Testis (tissue), 3 donors: ENCODE measurements around the gene NUDT3. TPM values are rescaled to one million over a fixed set of nuclear protein-coding genes. Genes with fewer than 3 reads are reported as not detected.

Experiments
- DNase-seq: peaks from one replicate; pipeline ENCODE4 v3.0.0-alpha.2; 2019
- H3K27ac ChIP-seq, 2 donors: fragments of 200-600 bp; sonication (generic); one replicate each; pipeline ENCODE4 v1.5.1; 2019
- H3K27me3 ChIP-seq: fragments of 200-600 bp; sonication (generic); one replicate; pipeline ENCODE4 v1.5.1; 2019
- H3K36me3 ChIP-seq: fragments of 200-600 bp; sonication (generic); one replicate; pipeline ENCODE4 v1.5.1; 2017; ENCODE audit warnings: low read depth; ENCODE audit errors: missing control alignments
- H3K4me1 ChIP-seq: fragments of 200-600 bp; sonication (generic); one replicate; pipeline ENCODE4 v1.5.1; 2019
- H3K4me3 ChIP-seq, 2 donors: fragments of 200-600 bp; sonication (generic); one replicate each; pipeline ENCODE4 v1.5.1; 2017 to 2019
- H3K9me3 ChIP-seq: fragments of 200-600 bp; sonication (generic); one replicate; pipeline ENCODE4 v1.5.1; 2017
- POLR2A ChIP-seq: fragments of 450-650 bp; IDR thresholded peaks from one replicate; pipeline ENCODE4 v1.6.1; 2017; ENCODE audit warnings: antibody characterized with exemption, mild to moderate bottlenecking, moderate library complexity
- WGBS, 2 donors: methylation state at CpG; one replicate each; pipeline ENCODE4 v1.1.5; 2018; 5-methylcytosine and 5-hydroxymethylcytosine counted together
- intact Hi-C: fragments of 100-400 bp; cut with DNase I; formaldehyde crosslinking; loops from one replicate; pipeline ENCODE4 v1.15.1; 2023; ENCODE audit warnings: low total_unique reads
- polyA plus RNA-seq: library from polyadenylated mRNA; stranded (reverse); fragments of 350-450 nt; fragmentation: Illumina TruSeq; extraction: RNeasy Lipid Tissue Mini Kit (QIAGEN cat#74804); gene quantifications from one replicate; pipeline ENCODE4 v1.2.3, GENCODE V29; 2014; ENCODE audit warnings: low read depth, low replicate concordance; ENCODE audit not compliant: insufficient read depth
- total RNA-seq, 2 donors: library from RNA; depleted of rRNA; stranded (reverse); fragments of >200 nt; gene quantifications; one replicate each; pipeline ENCODE4 v1.2.3, GENCODE V29; 2016
- TF ChIP-seq, protein P1 (sequence below), 3 experiments: fragments of 450-650 bp in 2 of 3; fragments of 200-600 bp in 1 of 3; sonication (generic) in 1 of 3; IDR thresholded peaks; one replicate each; pipeline ENCODE4 v1.5.1; 2016 to 2019; ENCODE audit warnings: antibody characterized with exemption in 3 of 3, mild to moderate bottlenecking in 2 of 3, moderate library complexity in 1 of 3

NUDT3 gene
- total and polyA plus RNA-seq, 3 donors from 2014 or later = 18.7 to 28.3 (median 24.0) TPM

DNA sequence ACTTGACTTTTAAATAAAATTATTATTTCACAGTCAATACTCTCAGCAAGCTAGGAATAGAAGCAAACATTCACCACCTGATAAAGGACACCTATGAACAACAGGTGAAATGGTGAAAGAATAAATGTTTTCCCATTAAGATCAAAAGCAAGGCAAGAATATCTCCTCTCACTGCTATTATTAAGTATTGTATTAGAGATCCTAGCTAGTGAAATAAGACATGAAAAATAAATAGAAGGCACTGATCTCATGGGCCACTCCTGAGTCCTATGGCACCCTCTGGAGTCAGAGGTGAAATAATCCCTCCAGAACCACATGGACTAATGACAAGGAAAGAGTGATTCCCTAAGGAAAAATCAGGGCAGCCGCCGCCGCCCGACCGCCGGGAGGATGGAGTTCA lies 4.0 kb upstream of the NUDT3 start:
- Histone ChIP-seq H3K27me3 (no peaks in the 10 kb centered on the region), H3K9me3 (no peaks in the 10 kb centered on the region), H3K4me3 (no peak overlapping the region), H3K36me3 (no peaks in the 10 kb centered on the region), H3K4me1 (peaks cover 6% of the 10 kb centered on the region), H3K27ac (no peak overlapping the region)
- intact Hi-C loops = no loop called here
- no peak for DNase-seq
- 91 to 100% methylated on average over 6 of the region's 6 CpGs for WGBS, 2 donors
- TF ChIP-seq, protein P1, sequence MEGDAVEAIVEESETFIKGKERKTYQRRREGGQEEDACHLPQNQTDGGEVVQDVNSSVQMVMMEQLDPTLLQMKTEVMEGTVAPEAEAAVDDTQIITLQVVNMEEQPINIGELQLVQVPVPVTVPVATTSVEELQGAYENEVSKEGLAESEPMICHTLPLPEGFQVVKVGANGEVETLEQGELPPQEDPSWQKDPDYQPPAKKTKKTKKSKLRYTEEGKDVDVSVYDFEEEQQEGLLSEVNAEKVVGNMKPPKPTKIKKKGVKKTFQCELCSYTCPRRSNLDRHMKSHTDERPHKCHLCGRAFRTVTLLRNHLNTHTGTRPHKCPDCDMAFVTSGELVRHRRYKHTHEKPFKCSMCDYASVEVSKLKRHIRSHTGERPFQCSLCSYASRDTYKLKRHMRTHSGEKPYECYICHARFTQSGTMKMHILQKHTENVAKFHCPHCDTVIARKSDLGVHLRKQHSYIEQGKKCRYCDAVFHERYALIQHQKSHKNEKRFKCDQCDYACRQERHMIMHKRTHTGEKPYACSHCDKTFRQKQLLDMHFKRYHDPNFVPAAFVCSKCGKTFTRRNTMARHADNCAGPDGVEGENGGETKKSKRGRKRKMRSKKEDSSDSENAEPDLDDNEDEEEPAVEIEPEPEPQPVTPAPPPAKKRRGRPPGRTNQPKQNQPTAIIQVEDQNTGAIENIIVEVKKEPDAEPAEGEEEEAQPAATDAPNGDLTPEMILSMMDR (IDR thresholded peaks at IDR 0.05) = no peak

DNA sequence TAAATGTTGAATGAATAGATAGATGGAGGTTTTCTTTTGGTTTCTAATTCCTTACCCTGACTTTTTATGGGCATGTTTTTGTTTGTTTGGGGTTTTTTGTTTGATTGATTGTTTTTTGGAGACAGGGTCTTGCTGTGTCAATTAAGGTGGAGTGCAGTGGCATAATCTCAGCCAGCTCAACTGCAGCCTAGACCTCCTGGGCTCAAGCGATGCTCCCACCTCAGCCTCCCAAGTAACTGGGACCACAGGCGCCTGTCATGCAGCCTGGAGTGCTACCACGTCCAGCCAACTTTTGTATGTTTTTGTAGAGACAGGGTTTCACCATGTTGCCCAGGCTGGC lies 1.5 kb upstream of the NUDT3 start:
- 77 to 92% methylated on average over 3 of the region's 3 CpGs for WGBS, 2 donors
- no peaks in the 10 kb centered on the region for H3K9me3 ChIP-seq
- H3K4me3 ChIP-seq = no peak overlapping the region
- intact Hi-C loops = no loop called here
- no peak for DNase-seq
- no peak overlapping the region for H3K27ac ChIP-seq
- no peaks in the 10 kb centered on the region for H3K27me3 ChIP-seq
- H3K36me3 ChIP-seq = no peaks in the 10 kb centered on the region
- TF ChIP-seq POLR2A = no peak
- TF ChIP-seq, protein P1 (IDR thresholded peaks at IDR 0.05) = no peak
- peaks cover 16% of the 10 kb centered on the region for H3K4me1 ChIP-seq

DNA sequence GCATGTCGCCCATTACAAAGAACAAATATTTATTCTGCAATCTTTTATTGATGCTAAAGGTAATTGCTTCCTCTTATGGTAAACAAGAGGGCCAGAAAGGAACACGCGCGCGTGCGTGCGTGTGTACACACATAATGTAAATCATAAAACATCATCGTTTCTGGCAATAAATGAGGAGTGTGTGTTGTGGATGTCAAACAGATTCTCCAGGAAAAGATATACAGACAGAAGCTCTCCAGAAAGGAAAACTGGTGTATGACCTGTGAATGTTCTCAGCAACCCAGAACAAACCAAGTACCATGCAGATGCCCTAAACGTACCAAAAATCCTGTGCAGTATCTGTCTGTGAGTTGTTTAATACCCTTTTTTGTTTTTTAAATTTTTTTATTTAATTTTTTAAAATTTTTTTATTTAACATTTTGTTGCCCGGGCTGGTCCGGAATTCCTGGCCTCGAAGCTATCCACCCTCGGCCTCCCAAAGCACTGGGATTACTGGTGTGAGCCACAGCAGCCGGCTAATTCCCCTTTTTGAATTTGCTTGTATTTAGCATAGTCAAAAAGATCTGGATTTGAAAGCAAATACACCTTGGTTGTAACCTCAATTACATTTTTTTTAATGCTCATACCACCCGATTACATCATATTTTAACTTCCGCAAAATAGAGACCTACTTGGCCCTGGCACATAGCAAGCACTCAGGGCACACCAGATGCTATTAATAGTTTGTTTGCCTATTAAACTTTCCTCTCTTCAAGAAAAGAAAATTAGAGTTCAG lies 909 bp upstream of the NUDT3 start:
- peak overlapping the region; percentile 87 to 96 for H3K4me3 ChIP-seq
- no peaks in the 10 kb centered on the region for H3K9me3 ChIP-seq
- no peaks in the 10 kb centered on the region for H3K27me3 ChIP-seq
- 34 to 43% methylated on average over 16 of the region's 16 CpGs for WGBS, 2 donors
- intact Hi-C loops = no loop called here
- no peak for DNase-seq
- no peaks in the 10 kb centered on the region for H3K36me3 ChIP-seq
- no peak for TF ChIP-seq POLR2A
- TF ChIP-seq, protein P1 (IDR thresholded peaks at IDR 0.05) = no peak
- peaks cover 16% of the 10 kb centered on the region for H3K4me1 ChIP-seq
- peak overlapping the region; percentile 44 to 95 for H3K27ac ChIP-seq

DNA sequence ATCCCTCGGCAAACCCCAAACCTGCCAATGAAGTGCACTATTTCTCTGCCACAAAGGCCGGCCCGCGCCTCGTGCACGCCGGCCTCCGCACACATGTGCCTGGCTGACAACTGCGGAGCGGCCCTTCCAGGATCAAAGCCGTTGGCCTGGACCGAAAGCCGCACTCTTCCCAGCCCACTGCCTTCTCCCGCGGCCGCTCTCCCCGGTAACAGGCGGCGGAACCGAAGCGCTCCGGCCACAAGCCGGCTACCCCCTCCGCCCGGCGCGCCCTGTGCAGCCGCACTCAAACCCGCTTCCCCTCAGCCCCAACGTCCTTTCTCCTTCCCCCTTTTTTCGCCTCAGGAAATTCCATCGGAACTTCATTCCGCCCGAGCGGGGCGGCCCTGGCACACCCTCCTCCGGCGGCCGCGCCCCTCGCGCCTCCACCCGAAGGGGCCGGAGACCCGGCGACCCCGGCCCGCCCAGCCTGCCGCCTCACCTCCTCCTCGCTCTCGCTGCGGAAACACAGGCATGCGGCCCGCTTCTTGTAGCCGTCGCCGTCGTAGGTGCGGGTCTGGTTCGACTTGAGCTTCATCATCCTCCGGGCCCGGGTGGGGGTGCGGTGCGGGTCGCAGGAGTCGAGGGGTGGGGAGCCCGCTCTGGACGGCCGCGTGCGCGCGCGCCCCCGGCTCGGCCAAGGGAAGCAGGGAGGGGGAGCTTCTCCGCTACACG lies 528 bp downstream of the NUDT3 start:
- no peaks in the 10 kb centered on the region for H3K9me3 ChIP-seq
- H3K36me3 ChIP-seq = no peaks in the 10 kb centered on the region
- peak overlapping the region; percentile 87 to 96 for H3K4me3 ChIP-seq
- intact Hi-C loops = no loop called here
- peak overlapping the region; percentile 95 to 96 for H3K27ac ChIP-seq
- WGBS, 2 donors = 1% methylated on average over 31 to 69 of the region's 78 CpGs
- no peaks in the 10 kb centered on the region for H3K27me3 ChIP-seq
- peak; percentile 73 for DNase-seq
- TF ChIP-seq, protein P1 (IDR thresholded peaks at IDR 0.05) = no peak
- no peak for TF ChIP-seq POLR2A
- peaks cover 16% of the 10 kb centered on the region for H3K4me1 ChIP-seq

DNA sequence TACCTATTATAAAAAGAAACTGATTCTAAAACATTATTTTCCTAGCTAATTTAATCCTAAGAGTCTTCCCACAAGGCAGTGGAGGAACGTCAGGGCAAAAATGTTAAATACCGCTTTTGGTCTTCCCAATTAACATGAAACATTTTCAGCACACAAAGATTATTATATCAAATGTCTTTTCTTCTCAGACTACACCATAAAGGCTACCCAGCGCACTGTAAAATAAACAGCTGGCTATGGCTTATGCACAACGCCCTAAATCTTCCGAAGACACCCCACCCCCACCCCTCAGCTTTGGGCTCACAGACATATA lies 1.0 kb downstream of the NUDT3 start:
- intact Hi-C loops = no loop called here
- peaks cover 16% of the 10 kb centered on the region for H3K4me1 ChIP-seq
- peak overlapping the region; percentile 87 to 96 for H3K4me3 ChIP-seq
- 0 to 1% methylated on average over 5 of the region's 5 CpGs for WGBS, 2 donors
- H3K27ac ChIP-seq = peak overlapping the region; percentile 95 to 96
- H3K36me3 ChIP-seq = no peaks in the 10 kb centered on the region
- TF ChIP-seq, protein P1 (IDR thresholded peaks at IDR 0.05) = no peak
- TF ChIP-seq POLR2A = no peak
- no peaks in the 10 kb centered on the region for H3K27me3 ChIP-seq
- no peak for DNase-seq
- H3K9me3 ChIP-seq = no peaks in the 10 kb centered on the region
